Gastrocnemius medialis (tissue), 4 donors: ENCODE measurements around the gene CDH4. TPM values are rescaled to one million over a fixed set of nuclear protein-coding genes. Genes with fewer than 3 reads are reported as not detected.
A peak's percentile ranks its signal among the peaks of the same experiment; 100 is the strongest.

Experiments
- ATAC-seq, 2 donors: fragments of 150-250 bp; one replicate each; pipeline ENCODE4 v1.9.1; 2016
- DNase-seq, 2 donors: peaks; one replicate each; pipeline ENCODE4 v3.0.0-alpha.2; 2019
- H3K27ac ChIP-seq, 4 donors: fragments of 200-600 bp; sonication (generic); 1 replicate in 1 of 4; 2 replicates in 3 of 4; pipeline ENCODE4 v1.5.1; 2016 to 2018; ENCODE audit warnings: mild to moderate bottlenecking in 2 of 4, moderate library complexity in 1 of 4
- H3K27me3 ChIP-seq, 3 donors: fragments of 200-600 bp; sonication (generic) in 2 of 3; 1 replicate in 1 of 3; 2 replicates in 2 of 3; pipeline versions ENCODE4 v1.5.1 to v1.6.0; 2016 to 2019; ENCODE audit warnings: mild to moderate bottlenecking in 1 of 3, moderate library complexity in 1 of 3
- H3K36me3 ChIP-seq, 2 donors: fragments of 200-600 bp; sonication (generic) in 1 of 2; one replicate each; pipeline ENCODE4 v1.5.1; 2017 to 2018
- H3K4me1 ChIP-seq, 2 donors: fragments of 200-600 bp; sonication (generic) in 1 of 2; one replicate each; pipeline ENCODE4 v1.5.1; 2016 to 2017; ENCODE audit warnings: mild to moderate bottlenecking in 2 of 2
- H3K4me3 ChIP-seq, 4 donors: fragments of 200-600 bp; sonication (generic) in 3 of 4; 1 replicate in 1 of 4; 2 replicates in 3 of 4; pipeline ENCODE4 v1.5.1; 2016 to 2019; ENCODE audit warnings: mild to moderate bottlenecking in 2 of 4
- H3K9me3 ChIP-seq, 3 donors: fragments of 200-600 bp; sonication (generic) in 2 of 3; 1 replicate in 1 of 3; 2 replicates in 2 of 3; pipeline ENCODE4 v1.5.1; 2016 to 2019
- POLR2A ChIP-seq, 2 donors: fragments of 450-650 bp; IDR thresholded peaks; one replicate each; pipeline ENCODE4 v1.6.1; 2017; ENCODE audit warnings: antibody characterized with exemption in 2 of 2, mild to moderate bottlenecking in 2 of 2, moderate library complexity in 2 of 2
- in situ Hi-C, 4 donors: fragments of 200-750 bp; cut with MboI; loops; one replicate each; pipeline versions ENCODE4 v1.15.0 to v1.8.0; 2017; ENCODE audit warnings: low sequenced_read_pairs in 4 of 4
- intact Hi-C: fragments of 100-400 bp; cut with DNase I; formaldehyde crosslinking; loops from one replicate; pipeline ENCODE4 v1.15.1; 2023; ENCODE audit warnings: low total_unique reads
- total RNA-seq, 4 donors: library from RNA; depleted of rRNA; stranded (reverse); fragments of >200 nt; gene quantifications; one replicate each; pipeline versions ENCODE4 v1.1.0 to v1.2.3, GENCODE V29; 2016
- TF ChIP-seq, protein P1 (sequence below), 5 experiments: fragments of 450-650 bp in 3 of 5; fragments of 200-600 bp in 2 of 5; sonication (generic) in 2 of 5; IDR thresholded peaks in 4 of 5; conservative IDR thresholded peaks in 1 of 5; 1 replicate in 4 of 5; 2 replicates in 1 of 5; pipeline ENCODE4 v1.5.1; 2016 to 2019; ENCODE audit warnings: antibody characterized with exemption in 5 of 5, mild to moderate bottlenecking in 3 of 5, moderate library complexity in 3 of 5

Gene CDH4
- total RNA-seq, 4 donors from 2014 or later: 0.38 to 1.2 (median 0.86) TPM

DNA sequence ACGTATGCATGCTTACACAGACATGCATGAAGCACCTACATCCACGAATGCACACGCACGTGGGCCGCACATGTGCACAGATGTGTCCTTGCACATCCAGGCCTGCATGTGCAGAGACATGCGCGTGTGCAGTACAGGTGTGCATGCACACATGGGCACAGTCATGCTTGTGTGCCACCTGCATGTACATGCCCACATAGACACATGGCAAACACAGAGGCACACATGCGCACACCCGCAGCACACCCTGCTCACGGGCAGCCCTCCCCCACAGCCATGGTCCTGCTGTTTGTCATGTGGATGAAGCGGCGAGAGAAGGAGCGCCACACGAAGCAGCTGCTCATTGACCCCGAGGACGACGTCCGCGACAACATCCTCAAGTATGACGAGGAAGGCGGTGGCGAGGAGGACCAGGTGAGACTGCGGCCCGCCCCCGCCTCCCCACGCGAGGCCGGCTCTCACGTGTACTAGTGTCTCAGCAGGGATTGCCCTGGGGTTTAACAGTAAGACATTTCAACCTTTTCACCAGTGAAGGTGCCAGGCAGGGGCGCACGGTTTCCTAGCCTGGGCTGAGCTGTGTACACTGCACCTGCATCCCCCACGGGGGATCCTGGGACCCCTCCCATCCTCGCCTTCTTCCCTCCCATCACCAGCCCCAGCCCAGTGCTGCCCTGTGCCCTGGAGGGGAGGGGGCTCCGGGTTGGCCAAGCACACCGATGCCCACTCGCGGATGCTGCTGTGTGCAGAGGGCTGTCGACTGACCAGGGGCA, 680.8 kb downstream of the CDH4 start:
- Histone ChIP-seq H3K9me3 (no peaks in the 10 kb centered on the region), H3K27me3 (no peaks in the 10 kb centered on the region), H3K4me1 (no peaks in the 10 kb centered on the region), H3K36me3 (no peaks in the 10 kb centered on the region), H3K4me3 (no peak overlapping the region), H3K27ac (no peak overlapping the region)
- TF ChIP-seq POLR2A (IDR thresholded peaks at IDR 0.05): no peak
- TF ChIP-seq, protein P1, sequence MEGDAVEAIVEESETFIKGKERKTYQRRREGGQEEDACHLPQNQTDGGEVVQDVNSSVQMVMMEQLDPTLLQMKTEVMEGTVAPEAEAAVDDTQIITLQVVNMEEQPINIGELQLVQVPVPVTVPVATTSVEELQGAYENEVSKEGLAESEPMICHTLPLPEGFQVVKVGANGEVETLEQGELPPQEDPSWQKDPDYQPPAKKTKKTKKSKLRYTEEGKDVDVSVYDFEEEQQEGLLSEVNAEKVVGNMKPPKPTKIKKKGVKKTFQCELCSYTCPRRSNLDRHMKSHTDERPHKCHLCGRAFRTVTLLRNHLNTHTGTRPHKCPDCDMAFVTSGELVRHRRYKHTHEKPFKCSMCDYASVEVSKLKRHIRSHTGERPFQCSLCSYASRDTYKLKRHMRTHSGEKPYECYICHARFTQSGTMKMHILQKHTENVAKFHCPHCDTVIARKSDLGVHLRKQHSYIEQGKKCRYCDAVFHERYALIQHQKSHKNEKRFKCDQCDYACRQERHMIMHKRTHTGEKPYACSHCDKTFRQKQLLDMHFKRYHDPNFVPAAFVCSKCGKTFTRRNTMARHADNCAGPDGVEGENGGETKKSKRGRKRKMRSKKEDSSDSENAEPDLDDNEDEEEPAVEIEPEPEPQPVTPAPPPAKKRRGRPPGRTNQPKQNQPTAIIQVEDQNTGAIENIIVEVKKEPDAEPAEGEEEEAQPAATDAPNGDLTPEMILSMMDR (IDR thresholded peaks at IDR 0.05 in 4 of 5, conservative IDR thresholded peaks at IDR 0.05 in 1 of 5): no peak
- DNase-seq (peak in 1 of 2 donors; percentile 7), ATAC-seq (no peak)
- intact Hi-C loops (no loop called here), in situ Hi-C loops (no loop called here)

DNA sequence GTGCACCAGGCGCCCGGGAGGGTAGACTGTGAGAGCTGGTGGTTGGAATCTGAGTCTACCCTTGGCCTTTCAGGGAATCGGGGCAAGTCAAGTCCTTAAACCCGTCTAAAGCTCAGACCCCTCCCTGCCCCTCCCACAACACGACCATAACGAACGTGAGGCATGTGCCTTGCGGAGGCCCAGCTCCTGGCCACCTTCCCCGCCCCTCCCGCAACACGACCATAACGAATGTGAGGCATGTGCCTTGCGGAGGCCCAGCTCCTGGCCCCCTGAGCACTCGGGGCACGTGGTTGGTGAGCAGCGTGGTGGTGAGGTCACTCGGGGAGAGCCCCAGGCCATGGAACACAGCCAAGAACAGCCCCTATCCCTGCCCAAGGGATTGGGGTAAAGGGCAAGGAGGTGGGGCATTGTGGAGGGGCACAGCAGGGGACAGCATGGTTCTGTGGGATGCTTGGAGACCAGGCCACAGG, 681.5 kb downstream of the CDH4 start:
- Histone ChIP-seq H3K27me3 (no peaks in the 10 kb centered on the region), H3K36me3 (no peaks in the 10 kb centered on the region), H3K4me1 (no peaks in the 10 kb centered on the region), H3K4me3 (no peak overlapping the region), H3K9me3 (no peaks in the 10 kb centered on the region), H3K27ac (no peak overlapping the region)
- ATAC-seq (no peak), DNase-seq (peak in 1 of 2 donors; percentile 3)
- TF ChIP-seq POLR2A (IDR thresholded peaks at IDR 0.05): no peak
- TF ChIP-seq, protein P1 (IDR thresholded peaks at IDR 0.05 in 4 of 5, conservative IDR thresholded peaks at IDR 0.05 in 1 of 5): no peak
- intact Hi-C loops (no loop called here), in situ Hi-C loops (no loop called here)

DNA sequence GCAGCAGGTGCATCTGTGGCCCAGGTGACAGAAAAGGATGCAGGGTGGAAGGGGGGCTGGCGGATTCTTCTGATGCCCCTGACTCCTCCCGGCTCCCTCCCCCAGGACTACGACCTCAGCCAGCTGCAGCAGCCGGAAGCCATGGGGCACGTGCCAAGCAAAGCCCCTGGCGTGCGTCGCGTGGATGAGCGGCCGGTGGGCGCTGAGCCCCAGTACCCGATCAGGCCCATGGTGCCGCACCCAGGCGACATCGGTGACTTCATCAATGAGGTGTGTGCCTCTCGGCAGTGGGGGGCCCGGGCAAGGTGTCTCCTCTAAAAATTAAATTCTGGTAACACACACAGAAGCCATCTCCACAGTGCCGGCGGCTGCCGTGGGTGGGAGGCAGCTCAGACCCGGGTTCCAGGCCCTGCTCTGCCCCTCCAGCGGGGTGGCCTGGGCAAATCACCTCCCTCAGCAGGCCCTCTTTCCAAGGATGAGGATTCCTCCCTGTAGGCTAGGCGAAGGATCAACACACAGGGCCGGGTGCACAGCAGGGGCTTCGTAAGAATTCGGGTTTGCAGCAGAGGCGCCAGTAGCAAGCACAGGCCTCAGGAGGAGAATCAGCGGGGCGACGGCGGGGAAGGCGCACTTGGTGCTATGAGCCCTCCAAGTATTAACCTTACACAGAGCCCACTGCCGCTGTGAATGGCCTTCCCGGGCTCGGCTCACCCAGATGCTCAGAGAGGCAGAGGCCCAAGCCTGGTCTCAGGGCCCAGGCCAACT, 682.1 kb downstream of the CDH4 start:
- no peak overlapping the region for H3K4me3 ChIP-seq
- no peak for ATAC-seq
- DNase-seq: peak in 1 of 2 donors; percentile 5
- H3K9me3 ChIP-seq: no peaks in the 10 kb centered on the region
- no peaks in the 10 kb centered on the region for H3K27me3 ChIP-seq
- intact Hi-C loops (no loop called here), in situ Hi-C loops (no loop called here)
- no peak for TF ChIP-seq POLR2A (IDR thresholded peaks at IDR 0.05)
- TF ChIP-seq, protein P1 (IDR thresholded peaks at IDR 0.05 in 4 of 5, conservative IDR thresholded peaks at IDR 0.05 in 1 of 5): no peak
- no peaks in the 10 kb centered on the region for H3K36me3 ChIP-seq
- H3K4me1 ChIP-seq: no peaks in the 10 kb centered on the region
- no peak overlapping the region for H3K27ac ChIP-seq

DNA sequence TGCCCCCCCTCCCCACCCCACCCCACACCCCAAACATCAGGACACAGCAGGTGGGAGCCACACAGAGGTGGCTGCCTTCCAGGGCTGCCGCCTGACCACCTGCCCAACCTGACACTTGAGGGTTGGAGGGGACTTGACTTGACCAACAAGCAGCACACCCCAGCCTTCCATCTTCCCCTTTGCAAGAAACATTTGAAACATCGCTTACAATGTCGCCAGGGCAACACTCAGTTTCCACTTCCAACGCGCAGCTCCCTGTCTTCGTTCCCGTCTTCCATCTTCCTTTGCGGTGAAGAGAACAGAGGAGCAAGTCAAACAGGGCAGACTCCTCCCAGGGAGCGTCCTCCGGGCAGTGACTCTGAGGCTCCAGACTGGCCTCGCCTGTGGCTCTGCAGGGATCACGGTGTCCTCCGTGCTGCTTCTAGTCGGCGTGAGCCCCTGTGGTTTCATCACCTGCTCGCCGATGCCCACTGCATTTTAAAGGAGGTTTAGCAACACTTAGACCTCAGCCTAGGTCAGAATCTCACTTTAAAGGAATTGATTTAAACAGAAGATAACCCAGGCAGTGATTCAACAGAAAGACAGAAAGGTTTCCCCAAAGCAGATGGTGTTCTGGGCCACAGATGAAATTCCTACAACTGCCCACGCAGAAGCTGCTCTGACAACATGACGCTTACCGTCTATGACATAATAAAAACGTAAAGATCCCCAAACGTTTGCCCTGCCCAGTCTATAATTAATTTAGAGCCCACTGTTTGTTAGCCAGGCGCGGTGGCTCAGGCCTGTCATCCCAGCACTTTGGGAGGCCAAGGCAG, 682.9 kb downstream of the CDH4 start:
- H3K4me3 ChIP-seq: no peak overlapping the region
- in situ Hi-C loops (no loop called here), intact Hi-C loops (no loop called here)
- H3K27me3 ChIP-seq: no peaks in the 10 kb centered on the region
- no peaks in the 10 kb centered on the region for H3K36me3 ChIP-seq
- no peaks in the 10 kb centered on the region for H3K4me1 ChIP-seq
- TF ChIP-seq, protein P1 (IDR thresholded peaks at IDR 0.05 in 4 of 5, conservative IDR thresholded peaks at IDR 0.05 in 1 of 5): no peak
- no peak for TF ChIP-seq POLR2A (IDR thresholded peaks at IDR 0.05)
- DNase-seq (no peak), ATAC-seq (no peak)
- H3K9me3 ChIP-seq: no peaks in the 10 kb centered on the region
- no peak overlapping the region for H3K27ac ChIP-seq
